ENCODE data around the gene HACD1. TPM values are rescaled to one million over a fixed set of nuclear protein-coding genes. Genes with fewer than 3 reads are reported as not detected.
A peak's percentile ranks its signal among the peaks of the same experiment; 100 is the strongest.
"Not testable (repeated sequence)": the region's sequence is repeated elsewhere in the genome, so short reads cannot be mapped to it uniquely, and the experiment has no call there.

Gene HACD1
- polyA plus RNA-seq, 4 donors = 3.0 to 6.4 (median 4.7) TPM; not detected in 1

DNA sequence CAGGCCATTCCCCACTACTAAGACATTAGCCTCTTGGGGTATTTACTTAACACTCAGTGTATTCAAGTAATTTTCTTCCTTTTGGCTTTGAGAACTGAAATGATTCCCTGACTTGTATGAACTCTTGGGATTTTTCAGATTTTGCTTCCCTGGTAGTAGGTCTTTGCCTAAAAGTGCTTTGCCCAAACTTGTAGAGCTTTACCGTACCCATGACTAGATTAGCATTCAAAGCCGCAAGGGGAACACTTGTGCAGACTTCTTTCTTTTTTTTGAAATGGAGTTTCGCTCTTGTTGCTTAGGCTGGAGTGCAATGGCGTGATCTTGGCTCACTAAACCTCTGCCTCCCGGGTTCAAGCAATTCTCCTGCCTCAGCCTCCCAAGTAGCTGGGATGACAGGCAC is 20.7 kb upstream of the HACD1 start:
- DNase-seq (no peak), FAIRE-seq (no peak)
- no peaks in the 10 kb centered on the region for H3K4me1 ChIP-seq (ENCODE audit: control insufficient read depth in 3 of 3, insufficient read depth in 2 of 3, low read depth in 1 of 3, low read length in 2 of 3)
- 93 to 97% (median 93%) methylated on average over 5 of the region's 5 CpGs for WGBS, 3 donors
- no peaks in the 10 kb centered on the region for H3K36me3 ChIP-seq (ENCODE audit: control insufficient read depth in 3 of 3, insufficient read depth in 2 of 3, low read depth in 1 of 3, low read length in 3 of 3)
- peaks cover 0 to 3% of the 10 kb centered on the region in 2 donors for H3K9me3 ChIP-seq (ENCODE audit: control insufficient read depth in 2 of 2, insufficient read depth in 1 of 2, low read depth in 1 of 2, low read length in 1 of 2)
- no peak overlapping the region for H3K27ac ChIP-seq (ENCODE audit: low read depth in 1 of 3, low read length in 2 of 3)
- no peaks in the 10 kb centered on the region for H3K27me3 ChIP-seq (ENCODE audit: control insufficient read depth in 3 of 3, insufficient read depth in 3 of 3, low read length in 3 of 3)
- no peak overlapping the region for H3K4me3 ChIP-seq (ENCODE audit: low read depth in 1 of 3, low read length in 3 of 3)

GRCh38 chr10:17633353-17633752 is 16.2 kb upstream of the HACD1 start:
- Histone ChIP-seq H3K27ac (ENCODE audit: low read depth in 1 of 3, low read length in 2 of 3) (no peak overlapping the region), H3K4me3 (ENCODE audit: low read depth in 1 of 3, low read length in 3 of 3) (no peak overlapping the region), H3K27me3 (ENCODE audit: control insufficient read depth in 3 of 3, insufficient read depth in 3 of 3, low read length in 3 of 3) (no peaks in the 10 kb centered on the region), H3K4me1 (ENCODE audit: control insufficient read depth in 3 of 3, insufficient read depth in 2 of 3, low read depth in 1 of 3, low read length in 2 of 3) (no peaks in the 10 kb centered on the region), H3K36me3 (ENCODE audit: control insufficient read depth in 3 of 3, insufficient read depth in 2 of 3, low read depth in 1 of 3, low read length in 3 of 3) (no peaks in the 10 kb centered on the region), H3K9me3 (ENCODE audit: control insufficient read depth in 2 of 2, insufficient read depth in 1 of 2, low read depth in 1 of 2, low read length in 1 of 2) (no peaks in the 10 kb centered on the region)
- DNase-seq = no peak
- FAIRE-seq = peak; percentile 39
- WGBS, 3 donors = 77 to 85% (median 84%) methylated on average over 1 of the region's 1 CpG

DNA sequence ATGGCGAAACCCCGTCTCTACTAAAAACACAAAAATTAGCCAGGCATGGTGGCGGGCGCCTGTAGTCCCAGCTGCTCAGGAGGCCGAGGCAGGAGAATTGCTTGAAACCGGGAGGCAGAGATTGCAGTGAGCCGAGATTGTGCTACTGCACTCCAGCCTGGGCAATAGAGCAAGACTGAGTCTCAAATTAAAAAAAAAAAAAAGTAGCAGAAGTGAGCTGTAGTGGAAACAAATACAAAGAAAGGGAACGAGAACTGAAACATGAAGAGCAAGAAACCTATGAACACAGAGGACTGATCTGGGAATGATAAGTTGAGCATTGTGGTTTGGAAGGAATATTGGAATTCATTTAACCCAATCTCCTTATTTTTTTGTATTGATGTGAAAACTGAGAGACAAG is 15.4 kb upstream of the HACD1 start:
- not testable (repeated sequence) for H3K36me3 ChIP-seq (ENCODE audit: control insufficient read depth in 3 of 3, insufficient read depth in 2 of 3, low read depth in 1 of 3, low read length in 3 of 3); H3K4me1 ChIP-seq (ENCODE audit: control insufficient read depth in 3 of 3, insufficient read depth in 2 of 3, low read depth in 1 of 3, low read length in 2 of 3); H3K27me3 ChIP-seq (ENCODE audit: control insufficient read depth in 3 of 3, insufficient read depth in 3 of 3, low read length in 3 of 3); H3K27ac ChIP-seq (ENCODE audit: low read depth in 1 of 3, low read length in 2 of 3); H3K9me3 ChIP-seq (ENCODE audit: control insufficient read depth in 2 of 2, insufficient read depth in 1 of 2, low read depth in 1 of 2, low read length in 1 of 2); DNase-seq; FAIRE-seq; H3K4me3 ChIP-seq (ENCODE audit: low read depth in 1 of 3, low read length in 3 of 3)
- WGBS, 3 donors = 77 to 83% (median 83%) methylated on average over 8 of the region's 8 CpGs

DNA sequence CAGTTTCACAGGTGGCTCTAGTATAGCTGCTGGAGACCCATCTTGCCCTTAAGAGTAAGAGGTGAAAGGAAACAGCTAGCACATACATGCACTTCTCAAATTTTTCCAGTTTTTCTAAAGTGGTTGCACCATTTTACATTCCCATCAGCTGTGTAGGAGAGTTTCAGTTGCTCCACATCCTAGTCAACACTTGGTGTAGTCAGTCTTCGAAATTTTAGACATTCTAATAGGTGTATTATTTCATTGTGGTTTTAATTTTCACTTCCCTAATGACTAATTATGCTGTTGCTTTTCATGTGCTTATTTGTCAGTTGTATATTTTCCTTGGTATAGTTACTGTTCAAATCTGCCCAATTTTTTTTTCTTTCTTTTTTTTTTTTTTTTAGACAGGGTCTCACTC is 9.5 kb upstream of the HACD1 start:
- Histone ChIP-seq H3K4me3 (ENCODE audit: low read depth in 1 of 3, low read length in 3 of 3) (no peak overlapping the region), H3K9me3 (ENCODE audit: control insufficient read depth in 2 of 2, insufficient read depth in 1 of 2, low read depth in 1 of 2, low read length in 1 of 2) (no peaks in the 10 kb centered on the region), H3K27ac (ENCODE audit: low read depth in 1 of 3, low read length in 2 of 3) (no peak overlapping the region), H3K4me1 (ENCODE audit: control insufficient read depth in 3 of 3, insufficient read depth in 2 of 3, low read depth in 1 of 3, low read length in 2 of 3) (no peaks in the 10 kb centered on the region), H3K27me3 (ENCODE audit: control insufficient read depth in 3 of 3, insufficient read depth in 3 of 3, low read length in 3 of 3) (peaks cover 0 to 7% (median 0%) of the 10 kb centered on the region in 3 donors), H3K36me3 (ENCODE audit: control insufficient read depth in 3 of 3, insufficient read depth in 2 of 3, low read depth in 1 of 3, low read length in 3 of 3) (no peaks in the 10 kb centered on the region)
- DNase-seq (no peak), FAIRE-seq (no peak)
- 51 to 78% (median 61%) methylated on average over 1 of the region's 1 CpG for WGBS, 3 donors

DNA sequence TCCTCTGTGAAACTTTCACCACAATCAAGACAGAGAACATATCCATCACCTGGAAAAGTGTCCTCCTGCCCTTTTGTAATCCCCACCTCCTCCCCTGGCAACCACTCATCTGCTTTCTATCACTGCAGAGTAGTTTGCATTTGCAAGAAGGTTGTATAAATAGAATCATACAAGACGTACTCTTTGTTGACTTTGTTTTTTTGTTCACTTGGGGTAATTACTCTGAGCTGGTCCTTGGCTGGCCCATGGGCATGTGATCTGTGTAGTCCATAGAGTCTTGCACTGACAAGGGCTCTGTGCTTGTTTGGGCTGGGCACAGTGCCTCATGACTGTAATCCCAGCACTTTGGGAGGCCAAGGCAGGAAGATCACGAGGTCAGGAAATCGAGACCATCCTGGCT is 7.8 kb upstream of the HACD1 start:
- Histone ChIP-seq H3K27me3 (ENCODE audit: control insufficient read depth in 3 of 3, insufficient read depth in 3 of 3, low read length in 3 of 3) (peaks cover 0 to 9% (median 0%) of the 10 kb centered on the region in 3 donors), H3K27ac (ENCODE audit: low read depth in 1 of 3, low read length in 2 of 3) (no peak overlapping the region), H3K4me3 (ENCODE audit: low read depth in 1 of 3, low read length in 3 of 3) (no peak overlapping the region), H3K36me3 (ENCODE audit: control insufficient read depth in 3 of 3, insufficient read depth in 2 of 3, low read depth in 1 of 3, low read length in 3 of 3) (no peaks in the 10 kb centered on the region), H3K4me1 (ENCODE audit: control insufficient read depth in 3 of 3, insufficient read depth in 2 of 3, low read depth in 1 of 3, low read length in 2 of 3) (no peaks in the 10 kb centered on the region), H3K9me3 (ENCODE audit: control insufficient read depth in 2 of 2, insufficient read depth in 1 of 2, low read depth in 1 of 2, low read length in 1 of 2) (no peaks in the 10 kb centered on the region)
- DNase-seq = no peak
- no peak for FAIRE-seq
- 50 to 59% (median 53%) methylated on average over 3 of the region's 3 CpGs for WGBS, 3 donors

DNA sequence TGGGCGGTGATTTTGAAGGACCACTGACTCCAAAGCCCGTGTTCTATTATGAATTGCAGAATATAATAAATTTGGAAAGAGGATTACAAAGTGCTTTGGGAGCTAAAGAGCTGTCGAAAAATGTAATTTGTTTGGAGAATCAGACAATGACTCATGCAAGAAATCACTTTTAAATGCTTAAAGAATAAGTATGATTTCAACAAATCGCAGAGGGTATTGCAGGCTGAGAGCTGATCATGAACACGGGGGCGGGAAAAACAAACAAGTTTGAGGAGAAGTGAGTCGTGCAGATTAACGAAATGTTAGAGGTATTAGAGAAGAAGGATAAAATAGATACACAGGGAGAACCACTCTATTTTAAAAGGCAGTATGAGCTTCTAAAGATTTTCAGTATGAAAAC is 4.9 kb upstream of the HACD1 start:
- Histone ChIP-seq H3K9me3 (ENCODE audit: control insufficient read depth in 2 of 2, insufficient read depth in 1 of 2, low read depth in 1 of 2, low read length in 1 of 2) (no peaks in the 10 kb centered on the region), H3K36me3 (ENCODE audit: control insufficient read depth in 3 of 3, insufficient read depth in 2 of 3, low read depth in 1 of 3, low read length in 3 of 3) (no peaks in the 10 kb centered on the region), H3K4me3 (ENCODE audit: low read depth in 1 of 3, low read length in 3 of 3) (no peak overlapping the region), H3K27ac (ENCODE audit: low read depth in 1 of 3, low read length in 2 of 3) (no peak overlapping the region), H3K27me3 (ENCODE audit: control insufficient read depth in 3 of 3, insufficient read depth in 3 of 3, low read length in 3 of 3) (peaks cover 0 to 9% (median 0%) of the 10 kb centered on the region in 3 donors), H3K4me1 (ENCODE audit: control insufficient read depth in 3 of 3, insufficient read depth in 2 of 3, low read depth in 1 of 3, low read length in 2 of 3) (no peaks in the 10 kb centered on the region)
- DNase-seq (no peak), FAIRE-seq (no peak)
- WGBS, 3 donors = 68 to 69% (median 68%) methylated on average over 8 of the region's 8 CpGs

- Histone ChIP-seq H3K9me3 (ENCODE audit: control insufficient read depth in 2 of 2, insufficient read depth in 1 of 2, low read depth in 1 of 2, low read length in 1 of 2) (no peaks in the 10 kb centered on the region), H3K36me3 (ENCODE audit: control insufficient read depth in 3 of 3, insufficient read depth in 2 of 3, low read depth in 1 of 3, low read length in 3 of 3) (no peaks in the 10 kb centered on the region), H3K27me3 (ENCODE audit: control insufficient read depth in 3 of 3, insufficient read depth in 3 of 3, low read length in 3 of 3) (peaks cover 0 to 2% (median 0%) of the 10 kb centered on the region in 3 donors), H3K27ac (ENCODE audit: low read depth in 1 of 3, low read length in 2 of 3) (peak overlapping the region in 2 of 3 donors; percentile 58 to 73), H3K4me3 (ENCODE audit: low read depth in 1 of 3, low read length in 3 of 3) (peak overlapping the region; percentile 49 to 80 (median 79)), H3K4me1 (ENCODE audit: control insufficient read depth in 3 of 3, insufficient read depth in 2 of 3, low read depth in 1 of 3, low read length in 2 of 3) (no peaks in the 10 kb centered on the region)
- peak; percentile 49 to 74 for DNase-seq
- 1 to 4% (median 3%) methylated on average over 35 to 48 of the region's 48 CpGs for WGBS, 3 donors
- FAIRE-seq = no peak
Observed at GRCh38 chr10:17616403-17617030, 657 bp downstream of the HACD1 start.

GRCh38 chr10:17609523-17610079 is 7.6 kb downstream of the HACD1 start:
- no peak overlapping the region for H3K4me3 ChIP-seq (ENCODE audit: low read depth in 1 of 3, low read length in 3 of 3)
- DNase-seq (no peak), FAIRE-seq (no peak)
- no peaks in the 10 kb centered on the region for H3K4me1 ChIP-seq (ENCODE audit: control insufficient read depth in 3 of 3, insufficient read depth in 2 of 3, low read depth in 1 of 3, low read length in 2 of 3)
- H3K36me3 ChIP-seq (ENCODE audit: control insufficient read depth in 3 of 3, insufficient read depth in 2 of 3, low read depth in 1 of 3, low read length in 3 of 3) = no peaks in the 10 kb centered on the region
- 89 to 92% (median 90%) methylated on average over 13 of the region's 13 CpGs for WGBS, 3 donors
- H3K27ac ChIP-seq (ENCODE audit: low read depth in 1 of 3, low read length in 2 of 3) = no peak overlapping the region
- no peaks in the 10 kb centered on the region for H3K9me3 ChIP-seq (ENCODE audit: control insufficient read depth in 2 of 2, insufficient read depth in 1 of 2, low read depth in 1 of 2, low read length in 1 of 2)
- H3K27me3 ChIP-seq (ENCODE audit: control insufficient read depth in 3 of 3, insufficient read depth in 3 of 3, low read length in 3 of 3) = no peaks in the 10 kb centered on the region

Data from small intestine (tissue), 7 donors.